ENCODE results near the gene PLVAP.

PLVAP gene

GRCh38 chr19:17404621-17405249 is 27.6 kb upstream of the PLVAP start:
- peaks cover 19 to 36% (median 33%) of the 10 kb centered on the region in 11 experiments; a peak in 21 of 22 replicates for H3K36me3 ChIP-seq
- peaks cover 0 to 30% (median 4%) of the 10 kb centered on the region in 11 experiments; a peak in 8 of 22 replicates for H4K20me1 ChIP-seq
- H3K27me3 ChIP-seq, result no peaks in the 10 kb centered on the region
- peaks cover 48 to 71% (median 59%) of the 10 kb centered on the region in 10 experiments for H3K4me1 ChIP-seq
- H3K27ac ChIP-seq, result peak overlapping the region; percentile 69 to 87 (median 83)
- no peaks in the 10 kb centered on the region for H3K9me3 ChIP-seq (replicated peaks in 1 of 11)
- peak overlapping the region; percentile 65 to 87 (median 80) for H3K9ac ChIP-seq
- H3K4me2 ChIP-seq, result peak overlapping the region; percentile 88 to 99 (median 94)
- no peak for TF ChIP-seq Cebpa-rat (IDR thresholded peaks at IDR 0.05)
- H3K4me3 ChIP-seq, result peak overlapping the region; percentile 61 to 90 (median 76)

DNA sequence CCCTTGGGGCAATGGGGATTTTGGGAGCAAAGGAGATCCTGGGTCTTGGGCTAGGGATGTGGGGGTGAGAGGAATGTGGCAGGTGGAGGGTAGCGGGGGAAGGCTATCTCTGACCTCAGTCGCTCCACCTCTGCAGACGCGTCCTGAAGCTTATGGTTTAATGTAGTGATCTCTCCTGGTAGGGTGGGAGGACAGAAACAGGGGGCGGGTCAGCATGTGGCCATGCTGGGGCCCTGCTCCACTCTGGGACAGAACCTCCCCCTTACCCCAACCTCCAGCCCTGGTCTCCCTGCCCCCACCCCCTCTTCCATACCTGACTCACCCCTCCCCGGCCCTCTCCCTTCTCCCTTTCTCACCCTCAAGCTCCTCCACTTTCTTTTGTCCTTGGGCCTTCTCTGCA is 26.9 kb upstream of the PLVAP start:
- no peaks in the 10 kb centered on the region for H3K27me3 ChIP-seq
- peak overlapping the region; percentile 65 to 87 (median 80) for H3K9ac ChIP-seq
- peak overlapping the region; percentile 61 to 90 (median 76) for H3K4me3 ChIP-seq
- TF ChIP-seq Cebpa-rat (IDR thresholded peaks at IDR 0.05), result no peak
- peaks cover 47 to 69% (median 60%) of the 10 kb centered on the region in 10 experiments for H3K4me1 ChIP-seq
- peaks cover 0 to 32% (median 4%) of the 10 kb centered on the region in 11 experiments; a peak in 8 of 22 replicates for H4K20me1 ChIP-seq
- H3K27ac ChIP-seq, result peak overlapping the region; percentile 69 to 87 (median 83); a peak in 18 of 22 replicates
- H3K9me3 ChIP-seq (replicated peaks in 1 of 11), result no peaks in the 10 kb centered on the region
- H3K4me2 ChIP-seq, result peak overlapping the region; percentile 88 to 99 (median 94)
- peaks cover 20 to 39% (median 35%) of the 10 kb centered on the region in 11 experiments; a peak in 21 of 22 replicates for H3K36me3 ChIP-seq

DNA sequence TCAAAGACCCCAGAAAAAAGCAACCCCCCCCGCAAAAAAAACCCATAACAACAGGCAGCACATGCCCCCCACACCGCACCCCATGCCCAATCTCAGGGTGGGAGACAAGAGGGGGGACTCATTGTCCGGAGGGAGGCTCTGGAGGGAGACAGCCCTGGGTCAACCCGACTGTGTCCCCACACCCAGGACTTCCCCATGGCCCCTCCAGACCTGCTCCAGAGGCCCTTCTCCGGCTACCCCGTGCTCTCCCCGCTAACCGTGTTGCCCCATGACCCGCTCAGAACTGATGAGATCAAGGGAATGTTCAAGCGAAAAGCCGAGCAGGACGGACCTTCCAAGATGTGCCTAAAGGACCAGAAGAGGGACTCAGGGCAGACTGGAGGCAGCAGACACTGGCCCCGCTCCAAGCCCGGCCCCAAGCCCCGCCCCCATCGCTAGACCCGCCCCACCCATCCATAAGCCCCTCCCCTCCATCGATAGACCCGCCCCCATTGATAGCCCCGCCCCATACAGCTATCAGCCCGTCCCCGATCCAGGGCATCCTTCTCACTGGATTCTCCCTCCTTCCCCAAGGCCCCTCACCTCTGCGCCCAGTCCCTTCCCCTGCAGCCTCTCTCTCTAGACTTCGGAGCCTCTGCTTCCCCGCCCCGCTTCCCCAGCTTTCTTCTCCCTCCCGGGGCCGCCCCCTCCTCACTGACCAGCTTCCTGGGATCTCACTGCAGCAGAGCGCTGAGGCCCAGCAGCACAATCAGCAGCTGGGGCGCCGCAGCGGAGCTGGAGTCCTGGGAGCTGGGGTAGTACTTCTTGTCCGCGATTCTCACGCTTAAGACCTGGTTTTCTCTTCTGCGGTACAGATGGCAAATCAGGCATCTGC is 26.1 kb upstream of the PLVAP start:
- Histone ChIP-seq H3K9me3 (replicated peaks in 1 of 11) (no peaks in the 10 kb centered on the region), H3K9ac (peak overlapping the region in 1 of 11 experiments; percentile 29; a peak in 1 of 22 replicates), H3K36me3 (peaks cover 20 to 47% (median 42%) of the 10 kb centered on the region in 11 experiments; a peak in 21 of 22 replicates), H3K27ac (no peak overlapping the region), H3K4me1 (peaks cover 42 to 67% (median 56%) of the 10 kb centered on the region in 10 experiments), H3K4me2 (peak overlapping the region in 9 of 11 experiments; percentile 88 to 99 (median 97); a peak in 16 of 22 replicates), H3K27me3 (no peaks in the 10 kb centered on the region), H4K20me1 (peaks cover 0 to 32% (median 4%) of the 10 kb centered on the region in 11 experiments; a peak in 8 of 22 replicates), H3K4me3 (peak overlapping the region in 5 of 10 experiments; percentile 75 to 90 (median 80); a peak in 8 of 20 replicates)
- no peak for TF ChIP-seq Cebpa-rat (IDR thresholded peaks at IDR 0.05)

GRCh38 chr19:17401628-17402027 is 24.5 kb upstream of the PLVAP start:
- Histone ChIP-seq H3K36me3 (peaks cover 28 to 61% (median 55%) of the 10 kb centered on the region in 11 experiments; a peak in 21 of 22 replicates), H4K20me1 (peaks cover 0 to 32% (median 4%) of the 10 kb centered on the region in 11 experiments; a peak in 8 of 22 replicates), H3K4me3 (no peak overlapping the region), H3K27me3 (no peaks in the 10 kb centered on the region), H3K27ac (no peak overlapping the region), H3K9me3 (replicated peaks in 1 of 11) (no peaks in the 10 kb centered on the region), H3K4me1 (peaks cover 36 to 51% (median 42%) of the 10 kb centered on the region in 10 experiments), H3K4me2 (no peak overlapping the region), H3K9ac (no peak overlapping the region)
- no peak for TF ChIP-seq Cebpa-rat (IDR thresholded peaks at IDR 0.05)

DNA sequence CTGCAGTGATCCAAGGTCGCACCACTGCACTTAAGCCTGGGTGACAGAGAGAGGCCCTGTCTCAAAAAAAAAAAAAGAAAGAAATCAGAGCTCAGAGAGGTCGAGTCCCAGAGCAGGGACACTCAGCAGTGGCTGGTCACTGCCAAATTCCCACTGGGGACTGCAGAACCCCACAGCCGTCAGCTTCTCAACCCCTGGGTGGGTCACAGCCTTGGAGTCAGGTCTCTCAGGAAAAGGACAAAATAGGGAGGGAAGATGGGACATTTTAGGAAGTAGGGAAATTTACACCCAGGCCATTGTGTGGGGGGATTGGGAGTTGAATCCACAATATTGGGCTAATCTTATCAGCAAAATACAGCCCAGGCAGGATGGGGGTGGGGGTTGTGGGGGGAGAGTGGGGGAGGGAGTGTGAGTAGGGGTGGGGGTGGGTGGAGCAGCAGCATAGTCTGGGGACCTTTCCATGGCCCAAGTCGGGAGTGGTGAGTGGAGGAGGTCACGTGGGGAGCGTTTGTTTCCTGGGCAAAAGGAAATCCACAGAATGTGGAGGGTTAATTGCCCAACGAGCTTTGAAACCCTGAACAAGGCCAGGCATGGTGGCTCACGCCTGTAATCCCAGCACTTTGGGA is 21.9 kb upstream of the PLVAP start:
- Histone ChIP-seq H3K36me3 (peaks cover 28 to 63% (median 55%) of the 10 kb centered on the region in 11 experiments; a peak in 21 of 22 replicates), H3K4me3 (no peak overlapping the region), H3K27ac (peak overlapping the region in 2 of 11 experiments; percentile 28 to 32; a peak in 2 of 22 replicates), H3K9ac (no peak overlapping the region), H3K4me2 (peak overlapping the region in 7 of 11 experiments; percentile 7 to 57 (median 33); a peak in 7 of 22 replicates), H3K27me3 (no peaks in the 10 kb centered on the region), H3K9me3 (replicated peaks in 1 of 11) (no peaks in the 10 kb centered on the region), H3K4me1 (peaks cover 26 to 53% (median 40%) of the 10 kb centered on the region in 10 experiments), H4K20me1 (peaks cover 0 to 28% (median 4%) of the 10 kb centered on the region in 11 experiments; a peak in 8 of 22 replicates)
- no peak for TF ChIP-seq Cebpa-rat (IDR thresholded peaks at IDR 0.05)

DNA sequence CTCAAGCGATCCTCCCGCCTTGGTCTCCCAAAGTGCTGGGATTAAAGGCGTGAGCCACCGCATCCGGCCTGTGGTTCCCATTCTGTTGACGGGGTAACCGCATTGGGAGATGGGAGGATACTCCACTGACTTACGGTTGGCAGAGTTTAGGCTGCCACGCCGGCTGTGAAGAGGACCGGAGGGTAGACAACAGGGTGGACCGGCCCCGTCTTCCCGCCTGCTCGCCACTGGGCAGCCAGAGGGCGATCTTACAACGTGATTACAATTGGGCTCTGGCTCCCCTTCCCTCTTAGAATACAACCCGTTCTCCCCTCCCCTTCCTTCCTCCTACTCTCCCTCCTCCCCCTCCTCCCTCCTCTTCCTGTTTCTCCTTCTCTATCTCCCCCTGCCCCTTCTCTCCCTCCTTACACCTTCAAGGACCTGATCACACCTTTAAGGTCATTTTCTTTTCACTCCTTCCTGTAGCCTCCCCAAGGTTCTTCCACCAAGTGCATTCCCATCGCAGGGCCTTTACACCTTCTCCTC is 17.8 kb upstream of the PLVAP start:
- H3K4me1 ChIP-seq, result peaks cover 47 to 67% (median 55%) of the 10 kb centered on the region in 10 experiments
- peaks cover 0 to 7% (median 0%) of the 10 kb centered on the region in 11 experiments; a peak in 1 of 22 replicates for H4K20me1 ChIP-seq
- H3K4me2 ChIP-seq, result peak overlapping the region; percentile 21 to 57 (median 42)
- H3K4me3 ChIP-seq, result no peak overlapping the region
- peak overlapping the region in 5 of 11 experiments; percentile 4 to 21 (median 9); a peak in 3 of 22 replicates for H3K9ac ChIP-seq
- peak overlapping the region in 5 of 11 experiments; percentile 46 to 56 (median 49); a peak in 9 of 22 replicates for H3K27ac ChIP-seq
- H3K27me3 ChIP-seq, result peaks cover 6 to 9% (median 8%) of the 10 kb centered on the region in 11 experiments; a peak in 20 of 22 replicates
- peaks cover 0 to 1% (median 0%) of the 10 kb centered on the region in 11 experiments; a peak in 1 of 22 replicates for H3K9me3 ChIP-seq (replicated peaks in 1 of 11)
- no peak for TF ChIP-seq Cebpa-rat (IDR thresholded peaks at IDR 0.05)
- peaks cover 11 to 34% (median 24%) of the 10 kb centered on the region in 11 experiments; a peak in 19 of 22 replicates for H3K36me3 ChIP-seq

DNA sequence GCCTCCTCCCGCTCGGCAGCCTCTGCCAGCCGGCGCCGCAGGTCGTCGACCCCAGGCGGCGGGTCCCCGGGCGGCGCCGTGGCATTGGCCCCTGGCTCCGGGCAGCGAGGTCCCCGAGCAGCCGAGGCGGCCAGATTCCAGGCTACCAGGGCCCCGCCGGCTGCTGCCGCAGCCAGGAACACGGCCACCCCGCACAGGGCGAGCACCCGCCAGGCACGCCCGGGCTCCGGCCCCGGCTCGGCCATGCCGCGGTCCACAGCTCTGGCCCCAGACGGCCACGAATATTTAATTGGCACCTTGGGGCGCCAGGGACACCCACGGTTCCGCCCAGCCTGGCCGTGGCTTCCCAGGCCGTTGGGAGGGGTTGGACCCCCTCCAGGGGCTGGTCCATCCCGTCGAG is 16.8 kb upstream of the PLVAP start, which contains the start of gene CCDC194:
Gene CCDC194 (minus strand): TSS at position 283 of the 400 bp plus-strand sequence. CDS start 38 bp downstream, at position 245.
- Histone ChIP-seq H3K36me3 (peaks cover 8 to 30% (median 20%) of the 10 kb centered on the region in 11 experiments; a peak in 15 of 22 replicates), H3K9ac (peak within 1 kb of the TSS in 4 of 11 experiments; percentile 4 to 21 (median 14); a peak in 2 of 22 replicates), H3K4me2 (peak within 1 kb of the TSS; percentile 32 to 100 (median 54); a peak in 21 of 22 replicates), H4K20me1 (0 out of 22 replicates have a peak, but pooled peaks cover 0 to 7% (median 0%) of the 10 kb centered on the region in 11 experiments), H3K4me3 (no peak within 1 kb of the TSS), H3K27ac (peak within 1 kb of the TSS in 3 of 11 experiments; percentile 46 to 56 (median 49); a peak in 5 of 22 replicates), H3K27me3 (peaks cover 10 to 19% (median 15%) of the 10 kb centered on the region in 11 experiments; a peak in 20 of 22 replicates), H3K4me1 (peaks cover 38 to 58% (median 47%) of the 10 kb centered on the region in 10 experiments), H3K9me3 (replicated peaks in 1 of 11) (peaks cover 0 to 9% (median 6%) of the 10 kb centered on the region in 11 experiments; a peak in 9 of 22 replicates)
- no peak for TF ChIP-seq Cebpa-rat (IDR thresholded peaks at IDR 0.05)

Data from BLaER1 treated with 17β-estradiol and CSF1 and Interleukin-3, amounts not matched to agents 10 nM and 100 nM (cell line).